Loucy (cell line): Measurements from ENCODE around the gene SLC7A4.

Source experiments
- EZH2phosphoT487 ChIP-seq: fragments of 200-600 bp; IDR thresholded peaks from 2 replicates; pipeline ENCODE4 v1.6.1; 2018; ENCODE audit warnings: antibody characterized with exemption, mild to moderate bottlenecking, moderate library complexity, borderline replicate concordance
- TF ChIP-seq, protein P1 (sequence below): fragments of 200-600 bp; sonication (generic); conservative IDR thresholded peaks from 2 replicates; pipeline ENCODE4 v1.5.1; 2014; ENCODE audit warnings: mild to moderate bottlenecking, antibody characterized with exemption, low read length

DNA sequence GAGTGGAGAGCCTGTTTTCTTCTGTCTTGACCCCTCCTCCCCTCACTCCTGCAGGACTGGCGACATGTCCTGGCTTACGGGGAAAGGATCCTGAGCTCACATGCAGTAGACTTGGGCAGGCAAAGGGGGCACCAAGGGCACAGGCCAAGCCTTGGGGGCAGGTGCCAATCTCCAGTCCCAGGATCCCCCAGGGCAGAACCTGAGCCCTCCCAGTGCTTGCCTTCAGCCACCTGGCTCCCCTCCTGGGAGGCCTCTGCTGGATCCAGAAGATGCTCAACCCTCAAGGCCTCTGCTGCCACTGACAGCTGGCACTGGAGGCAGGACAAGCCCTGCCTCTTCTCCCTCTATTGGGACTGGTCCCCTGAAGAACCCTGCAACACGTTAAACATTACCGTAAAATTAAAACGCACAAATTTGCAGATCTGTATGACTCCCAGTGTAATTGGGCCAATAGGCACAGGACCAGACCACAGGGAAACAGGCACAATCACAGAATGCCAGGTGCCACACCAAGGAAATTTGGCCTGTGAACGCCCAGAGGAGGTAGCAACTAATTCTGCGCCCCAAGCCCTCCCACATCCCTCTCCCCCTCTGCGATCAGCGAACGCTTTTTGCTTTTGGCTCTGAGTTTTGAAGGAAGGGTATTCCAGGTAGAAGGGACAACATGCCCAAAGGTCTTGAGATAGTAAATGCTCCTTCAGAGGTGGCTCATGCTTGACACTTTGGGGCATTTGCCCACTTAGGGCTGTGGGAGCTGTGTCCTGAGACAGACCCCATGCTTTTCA is 51.2 kb downstream of the SLC7A4 start:
- TF ChIP-seq, protein P1, sequence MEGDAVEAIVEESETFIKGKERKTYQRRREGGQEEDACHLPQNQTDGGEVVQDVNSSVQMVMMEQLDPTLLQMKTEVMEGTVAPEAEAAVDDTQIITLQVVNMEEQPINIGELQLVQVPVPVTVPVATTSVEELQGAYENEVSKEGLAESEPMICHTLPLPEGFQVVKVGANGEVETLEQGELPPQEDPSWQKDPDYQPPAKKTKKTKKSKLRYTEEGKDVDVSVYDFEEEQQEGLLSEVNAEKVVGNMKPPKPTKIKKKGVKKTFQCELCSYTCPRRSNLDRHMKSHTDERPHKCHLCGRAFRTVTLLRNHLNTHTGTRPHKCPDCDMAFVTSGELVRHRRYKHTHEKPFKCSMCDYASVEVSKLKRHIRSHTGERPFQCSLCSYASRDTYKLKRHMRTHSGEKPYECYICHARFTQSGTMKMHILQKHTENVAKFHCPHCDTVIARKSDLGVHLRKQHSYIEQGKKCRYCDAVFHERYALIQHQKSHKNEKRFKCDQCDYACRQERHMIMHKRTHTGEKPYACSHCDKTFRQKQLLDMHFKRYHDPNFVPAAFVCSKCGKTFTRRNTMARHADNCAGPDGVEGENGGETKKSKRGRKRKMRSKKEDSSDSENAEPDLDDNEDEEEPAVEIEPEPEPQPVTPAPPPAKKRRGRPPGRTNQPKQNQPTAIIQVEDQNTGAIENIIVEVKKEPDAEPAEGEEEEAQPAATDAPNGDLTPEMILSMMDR, result no peak
- TF ChIP-seq EZH2phosphoT487, result no peak
